C4-2B (cell line): ENCODE results near the gene LAMC3.

Source experiments
- ZFX ChIP-seq: fragments of 450-650 bp; IDR thresholded peaks from 2 replicates; pipeline ENCODE4 v1.6.1; 2017
- TF ChIP-seq, protein P1 (sequence below): fragments of 450-650 bp; conservative IDR thresholded peaks from 2 replicates; pipeline ENCODE4 v1.5.1; 2017; ENCODE audit warnings: mild to moderate bottlenecking

DNA sequence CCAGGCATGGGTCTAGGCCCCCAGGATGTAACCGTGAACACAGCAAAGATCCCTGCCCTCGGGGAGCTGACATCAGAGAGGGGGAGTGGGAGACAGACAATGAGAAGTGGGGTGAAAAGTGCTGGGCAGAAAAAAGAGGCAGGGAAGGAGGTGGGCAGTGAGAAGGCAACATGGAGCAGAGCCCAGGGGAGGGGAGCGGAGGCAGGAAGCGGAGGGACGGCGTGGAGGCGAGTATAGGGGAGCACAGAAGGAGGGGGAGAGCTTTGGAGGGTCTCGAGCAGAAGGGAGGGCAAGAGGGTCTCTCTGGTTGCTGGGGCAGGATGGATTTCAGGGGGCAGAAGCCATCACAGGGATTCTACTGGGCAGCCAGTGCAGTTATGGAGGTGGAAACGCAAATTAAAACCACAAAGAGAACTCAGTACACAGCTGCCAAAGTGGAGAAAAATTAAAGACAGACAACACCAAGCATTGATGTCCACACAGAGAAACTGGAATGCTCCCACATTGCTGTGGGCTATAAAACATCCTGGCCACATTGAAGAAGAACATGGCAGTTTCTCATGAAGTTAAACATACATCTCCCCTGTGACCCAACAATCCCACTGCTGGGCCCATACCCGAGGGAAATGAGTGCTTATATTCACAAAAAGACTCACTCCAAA, 21.1 kb upstream of the LAMC3 start:
- TF ChIP-seq, protein P1, sequence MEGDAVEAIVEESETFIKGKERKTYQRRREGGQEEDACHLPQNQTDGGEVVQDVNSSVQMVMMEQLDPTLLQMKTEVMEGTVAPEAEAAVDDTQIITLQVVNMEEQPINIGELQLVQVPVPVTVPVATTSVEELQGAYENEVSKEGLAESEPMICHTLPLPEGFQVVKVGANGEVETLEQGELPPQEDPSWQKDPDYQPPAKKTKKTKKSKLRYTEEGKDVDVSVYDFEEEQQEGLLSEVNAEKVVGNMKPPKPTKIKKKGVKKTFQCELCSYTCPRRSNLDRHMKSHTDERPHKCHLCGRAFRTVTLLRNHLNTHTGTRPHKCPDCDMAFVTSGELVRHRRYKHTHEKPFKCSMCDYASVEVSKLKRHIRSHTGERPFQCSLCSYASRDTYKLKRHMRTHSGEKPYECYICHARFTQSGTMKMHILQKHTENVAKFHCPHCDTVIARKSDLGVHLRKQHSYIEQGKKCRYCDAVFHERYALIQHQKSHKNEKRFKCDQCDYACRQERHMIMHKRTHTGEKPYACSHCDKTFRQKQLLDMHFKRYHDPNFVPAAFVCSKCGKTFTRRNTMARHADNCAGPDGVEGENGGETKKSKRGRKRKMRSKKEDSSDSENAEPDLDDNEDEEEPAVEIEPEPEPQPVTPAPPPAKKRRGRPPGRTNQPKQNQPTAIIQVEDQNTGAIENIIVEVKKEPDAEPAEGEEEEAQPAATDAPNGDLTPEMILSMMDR = no peak
- no peak for TF ChIP-seq ZFX
